SK-N-SH treated with all-trans-retinoic acid at 6 μM for 48 hours (cell line): ENCODE data around the gene NKAIN4.

Experiments
- ATAC-seq: fragments of 200-7000 bp; cut with Tn5 transposase; 3 replicates; pipeline ENCODE4 v1.9.1; 2020; ENCODE audit warnings: mild to moderate bottlenecking, moderate library complexity
- BACH2 ChIP-seq: fragments of 250-450 bp; sonication (Bioruptor Pico); IDR thresholded peaks from 2 replicates; pipeline ENCODE4 v1.9.0; 2021; ENCODE audit warnings: mild to moderate bottlenecking, borderline replicate concordance
- CSDC2 ChIP-seq: fragments of 250-450 bp; sonication (Bioruptor Pico); IDR thresholded peaks from 2 replicates; pipeline ENCODE4 v1.5.0; 2020; ENCODE audit warnings: mild to moderate bottlenecking, moderate library complexity
- ESRRG ChIP-seq: fragments of 250-450 bp; sonication (Bioruptor Pico); IDR thresholded peaks from 2 replicates; pipeline ENCODE4 v1.6.1; 2021; ENCODE audit warnings: mild to moderate bottlenecking
- ISL1 ChIP-seq: fragments of 250-450 bp; sonication (Bioruptor Pico); IDR thresholded peaks from 2 replicates; pipeline ENCODE4 v2.1.2; 2022; ENCODE audit warnings: mild to moderate bottlenecking, moderate library complexity
- OSR1 ChIP-seq: fragments of 250-450 bp; sonication (Bioruptor Pico); IDR thresholded peaks from 2 replicates; pipeline ENCODE4 v1.8.0; 2022; ENCODE audit warnings: moderate library complexity, mild to moderate bottlenecking, inconsistent platforms
- PPARA ChIP-seq: fragments of 250-450 bp; sonication (Bioruptor Pico); IDR thresholded peaks from 2 replicates; pipeline ENCODE4 v1.5.0; 2020; ENCODE audit warnings: mild to moderate bottlenecking, borderline replicate concordance
- RARB ChIP-seq: fragments of 250-450 bp; sonication (Bioruptor Pico); IDR thresholded peaks from 2 replicates; pipeline ENCODE4 v1.8.0; 2021; ENCODE audit warnings: mild to moderate bottlenecking, moderate library complexity
- SNAI2 ChIP-seq: fragments of 250-450 bp; sonication (Bioruptor Pico); IDR thresholded peaks from 2 replicates; pipeline ENCODE4 v1.5.0; 2020; ENCODE audit warnings: mild to moderate bottlenecking, moderate library complexity
- TOX ChIP-seq: fragments of 250-450 bp; sonication (Bioruptor Pico); IDR thresholded peaks from 2 replicates; pipeline ENCODE4 v1.8.0; 2021; ENCODE audit warnings: mild to moderate bottlenecking, moderate library complexity, borderline replicate concordance
- ZC3H10 ChIP-seq: fragments of 250-450 bp; sonication (Bioruptor Pico); IDR thresholded peaks from 2 replicates; pipeline ENCODE4 v1.5.1; 2021; ENCODE audit warnings: mild to moderate bottlenecking, moderate library complexity
- ZFP3 ChIP-seq: fragments of 250-450 bp; sonication (Bioruptor Pico); IDR thresholded peaks from 2 replicates; pipeline ENCODE4 v1.5.0; 2020; ENCODE audit warnings: mild to moderate bottlenecking, moderate library complexity
- ZNF565 ChIP-seq: fragments of 450-650 bp; formaldehyde crosslinking; conservative IDR thresholded peaks from 2 replicates; pipeline ENCODE4 v1.5.0; 2020; ENCODE audit warnings: low read depth, mild to moderate bottlenecking, moderate library complexity
- ZNF8 ChIP-seq: fragments of 450-650 bp; formaldehyde crosslinking; IDR thresholded peaks from 2 replicates; pipeline ENCODE4 v1.5.0; 2020; ENCODE audit warnings: mild to moderate bottlenecking, moderate library complexity
- TF ChIP-seq, protein P1 (sequence below): fragments of 250-450 bp; sonication (Bioruptor Pico); IDR thresholded peaks from 2 replicates; pipeline ENCODE4 v1.5.0; 2020; ENCODE audit warnings: mild to moderate bottlenecking, moderate library complexity
- TF ChIP-seq, protein P2 (sequence below): fragments of 250-450 bp; sonication (Bioruptor Pico); IDR thresholded peaks from 2 replicates; pipeline ENCODE4 v1.5.1; 2021; ENCODE audit warnings: mild to moderate bottlenecking, moderate library complexity
- TF ChIP-seq, protein P3 (sequence below): fragments of 250-450 bp; sonication (Bioruptor Pico); IDR thresholded peaks from 2 replicates; pipeline ENCODE4 v1.8.0; 2021; ENCODE audit warnings: low read depth, mild to moderate bottlenecking, moderate library complexity, borderline replicate concordance
- TF ChIP-seq, protein P4 (sequence below): fragments of 250-450 bp; sonication (Bioruptor Pico); IDR thresholded peaks from 2 replicates; pipeline ENCODE4 v1.5.1; 2020; ENCODE audit warnings: low read depth, mild to moderate bottlenecking, moderate library complexity
- TF ChIP-seq, protein P5 (sequence below): fragments of 250-450 bp; sonication (Bioruptor Pico); IDR thresholded peaks from 2 replicates; pipeline ENCODE4 v1.8.0; 2020; ENCODE audit warnings: mild to moderate bottlenecking, moderate library complexity, borderline replicate concordance

NKAIN4 gene

DNA sequence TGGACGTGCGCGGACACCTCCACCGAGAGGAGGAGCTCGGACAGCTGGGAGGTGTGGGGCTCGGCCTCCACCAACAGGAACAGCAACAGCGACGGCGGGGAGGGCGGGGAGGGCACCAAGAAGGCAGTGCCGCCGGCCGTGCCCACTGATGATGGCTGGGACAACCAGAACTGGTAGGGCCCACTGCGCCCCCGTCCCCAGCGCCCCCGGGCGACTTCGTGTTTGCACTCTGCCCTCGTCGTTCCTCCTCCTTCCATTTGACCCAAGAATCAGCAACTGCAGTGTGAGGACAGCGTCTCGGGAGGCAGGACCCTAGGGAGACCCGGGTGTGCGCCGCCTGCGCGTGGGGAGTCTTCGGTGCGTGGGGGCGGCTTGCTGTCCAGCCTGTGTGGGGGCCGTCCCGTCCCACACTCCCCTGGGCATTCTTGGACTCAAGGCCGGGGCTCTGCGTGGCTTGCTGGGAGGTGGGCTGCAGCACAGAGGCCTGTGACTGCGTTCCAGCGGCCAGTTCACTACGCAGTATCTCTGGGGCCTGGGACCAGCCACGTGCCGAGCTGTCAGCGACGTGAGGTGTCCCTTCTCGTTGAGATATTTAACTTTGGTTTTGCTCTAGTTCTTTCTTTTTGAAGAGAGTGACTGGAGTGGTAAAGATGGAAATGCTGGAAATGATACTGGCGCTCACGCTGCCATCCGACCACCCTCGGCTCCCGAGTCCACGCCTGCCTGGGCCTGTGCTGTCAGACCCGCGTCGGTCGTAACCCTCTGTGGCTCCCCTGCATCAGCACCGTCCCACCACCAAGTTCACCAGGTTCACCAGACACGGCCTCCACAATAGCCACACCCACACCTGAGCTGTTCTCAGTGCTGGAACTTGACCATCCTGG lies 33.7 kb upstream of the NKAIN4 start:
- no peak for ATAC-seq
- TF ChIP-seq TOX (CRISPR knock-in tag) (no peak), SNAI2 (CRISPR knock-in tag) (no peak), ISL1 (no peak), PPARA (CRISPR knock-in tag) (no peak), OSR1 (CRISPR knock-in tag) (no peak), ZNF565 (CRISPR knock-in tag) (no peak), ZFP3 (CRISPR knock-in tag) (no peak), BACH2 (CRISPR knock-in tag) (no peak), ZC3H10 (no peak), CSDC2 (CRISPR knock-in tag) (no peak), ESRRG (CRISPR knock-in tag) (no peak), RARB (CRISPR knock-in tag) (no peak), ZNF8 (CRISPR knock-in tag) (no peak)
- TF ChIP-seq, protein P1, sequence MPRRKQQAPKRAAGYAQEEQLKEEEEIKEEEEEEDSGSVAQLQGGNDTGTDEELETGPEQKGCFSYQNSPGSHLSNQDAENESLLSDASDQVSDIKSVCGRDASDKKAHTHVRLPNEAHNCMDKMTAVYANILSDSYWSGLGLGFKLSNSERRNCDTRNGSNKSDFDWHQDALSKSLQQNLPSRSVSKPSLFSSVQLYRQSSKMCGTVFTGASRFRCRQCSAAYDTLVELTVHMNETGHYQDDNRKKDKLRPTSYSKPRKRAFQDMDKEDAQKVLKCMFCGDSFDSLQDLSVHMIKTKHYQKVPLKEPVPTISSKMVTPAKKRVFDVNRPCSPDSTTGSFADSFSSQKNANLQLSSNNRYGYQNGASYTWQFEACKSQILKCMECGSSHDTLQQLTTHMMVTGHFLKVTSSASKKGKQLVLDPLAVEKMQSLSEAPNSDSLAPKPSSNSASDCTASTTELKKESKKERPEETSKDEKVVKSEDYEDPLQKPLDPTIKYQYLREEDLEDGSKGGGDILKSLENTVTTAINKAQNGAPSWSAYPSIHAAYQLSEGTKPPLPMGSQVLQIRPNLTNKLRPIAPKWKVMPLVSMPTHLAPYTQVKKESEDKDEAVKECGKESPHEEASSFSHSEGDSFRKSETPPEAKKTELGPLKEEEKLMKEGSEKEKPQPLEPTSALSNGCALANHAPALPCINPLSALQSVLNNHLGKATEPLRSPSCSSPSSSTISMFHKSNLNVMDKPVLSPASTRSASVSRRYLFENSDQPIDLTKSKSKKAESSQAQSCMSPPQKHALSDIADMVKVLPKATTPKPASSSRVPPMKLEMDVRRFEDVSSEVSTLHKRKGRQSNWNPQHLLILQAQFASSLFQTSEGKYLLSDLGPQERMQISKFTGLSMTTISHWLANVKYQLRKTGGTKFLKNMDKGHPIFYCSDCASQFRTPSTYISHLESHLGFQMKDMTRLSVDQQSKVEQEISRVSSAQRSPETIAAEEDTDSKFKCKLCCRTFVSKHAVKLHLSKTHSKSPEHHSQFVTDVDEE (CRISPR knock-in tag), result no peak
- TF ChIP-seq, protein P2, sequence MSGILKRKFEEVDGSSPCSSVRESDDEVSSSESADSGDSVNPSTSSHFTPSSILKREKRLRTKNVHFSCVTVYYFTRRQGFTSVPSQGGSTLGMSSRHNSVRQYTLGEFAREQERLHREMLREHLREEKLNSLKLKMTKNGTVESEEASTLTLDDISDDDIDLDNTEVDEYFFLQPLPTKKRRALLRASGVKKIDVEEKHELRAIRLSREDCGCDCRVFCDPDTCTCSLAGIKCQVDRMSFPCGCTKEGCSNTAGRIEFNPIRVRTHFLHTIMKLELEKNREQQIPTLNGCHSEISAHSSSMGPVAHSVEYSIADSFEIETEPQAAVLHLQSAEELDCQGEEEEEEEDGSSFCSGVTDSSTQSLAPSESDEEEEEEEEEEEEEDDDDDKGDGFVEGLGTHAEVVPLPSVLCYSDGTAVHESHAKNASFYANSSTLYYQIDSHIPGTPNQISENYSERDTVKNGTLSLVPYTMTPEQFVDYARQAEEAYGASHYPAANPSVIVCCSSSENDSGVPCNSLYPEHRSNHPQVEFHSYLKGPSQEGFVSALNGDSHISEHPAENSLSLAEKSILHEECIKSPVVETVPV (CRISPR knock-in tag), result no peak
- TF ChIP-seq, protein P3, sequence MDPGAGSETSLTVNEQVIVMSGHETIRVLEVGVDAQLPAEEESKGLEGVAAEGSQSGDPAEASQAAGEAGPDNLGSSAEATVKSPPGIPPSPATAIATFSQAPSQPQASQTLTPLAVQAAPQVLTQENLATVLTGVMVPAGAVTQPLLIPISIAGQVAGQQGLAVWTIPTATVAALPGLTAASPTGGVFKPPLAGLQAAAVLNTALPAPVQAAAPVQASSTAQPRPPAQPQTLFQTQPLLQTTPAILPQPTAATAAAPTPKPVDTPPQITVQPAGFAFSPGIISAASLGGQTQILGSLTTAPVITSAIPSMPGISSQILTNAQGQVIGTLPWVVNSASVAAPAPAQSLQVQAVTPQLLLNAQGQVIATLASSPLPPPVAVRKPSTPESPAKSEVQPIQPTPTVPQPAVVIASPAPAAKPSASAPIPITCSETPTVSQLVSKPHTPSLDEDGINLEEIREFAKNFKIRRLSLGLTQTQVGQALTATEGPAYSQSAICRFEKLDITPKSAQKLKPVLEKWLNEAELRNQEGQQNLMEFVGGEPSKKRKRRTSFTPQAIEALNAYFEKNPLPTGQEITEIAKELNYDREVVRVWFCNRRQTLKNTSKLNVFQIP (CRISPR knock-in tag), result no peak
- TF ChIP-seq, protein P4, sequence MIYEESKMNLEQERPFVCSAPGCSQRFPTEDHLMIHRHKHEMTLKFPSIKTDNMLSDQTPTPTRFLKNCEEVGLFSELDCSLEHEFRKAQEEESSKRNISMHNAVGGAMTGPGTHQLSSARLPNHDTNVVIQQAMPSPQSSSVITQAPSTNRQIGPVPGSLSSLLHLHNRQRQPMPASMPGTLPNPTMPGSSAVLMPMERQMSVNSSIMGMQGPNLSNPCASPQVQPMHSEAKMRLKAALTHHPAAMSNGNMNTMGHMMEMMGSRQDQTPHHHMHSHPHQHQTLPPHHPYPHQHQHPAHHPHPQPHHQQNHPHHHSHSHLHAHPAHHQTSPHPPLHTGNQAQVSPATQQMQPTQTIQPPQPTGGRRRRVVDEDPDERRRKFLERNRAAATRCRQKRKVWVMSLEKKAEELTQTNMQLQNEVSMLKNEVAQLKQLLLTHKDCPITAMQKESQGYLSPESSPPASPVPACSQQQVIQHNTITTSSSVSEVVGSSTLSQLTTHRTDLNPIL (CRISPR knock-in tag), result no peak
- TF ChIP-seq, protein P5, sequence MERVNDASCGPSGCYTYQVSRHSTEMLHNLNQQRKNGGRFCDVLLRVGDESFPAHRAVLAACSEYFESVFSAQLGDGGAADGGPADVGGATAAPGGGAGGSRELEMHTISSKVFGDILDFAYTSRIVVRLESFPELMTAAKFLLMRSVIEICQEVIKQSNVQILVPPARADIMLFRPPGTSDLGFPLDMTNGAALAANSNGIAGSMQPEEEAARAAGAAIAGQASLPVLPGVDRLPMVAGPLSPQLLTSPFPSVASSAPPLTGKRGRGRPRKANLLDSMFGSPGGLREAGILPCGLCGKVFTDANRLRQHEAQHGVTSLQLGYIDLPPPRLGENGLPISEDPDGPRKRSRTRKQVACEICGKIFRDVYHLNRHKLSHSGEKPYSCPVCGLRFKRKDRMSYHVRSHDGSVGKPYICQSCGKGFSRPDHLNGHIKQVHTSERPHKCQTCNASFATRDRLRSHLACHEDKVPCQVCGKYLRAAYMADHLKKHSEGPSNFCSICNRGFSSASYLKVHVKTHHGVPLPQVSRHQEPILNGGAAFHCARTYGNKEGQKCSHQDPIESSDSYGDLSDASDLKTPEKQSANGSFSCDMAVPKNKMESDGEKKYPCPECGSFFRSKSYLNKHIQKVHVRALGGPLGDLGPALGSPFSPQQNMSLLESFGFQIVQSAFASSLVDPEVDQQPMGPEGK, result no peak
- TF ChIP-seq, all 23 proteins: peak for 0

DNA sequence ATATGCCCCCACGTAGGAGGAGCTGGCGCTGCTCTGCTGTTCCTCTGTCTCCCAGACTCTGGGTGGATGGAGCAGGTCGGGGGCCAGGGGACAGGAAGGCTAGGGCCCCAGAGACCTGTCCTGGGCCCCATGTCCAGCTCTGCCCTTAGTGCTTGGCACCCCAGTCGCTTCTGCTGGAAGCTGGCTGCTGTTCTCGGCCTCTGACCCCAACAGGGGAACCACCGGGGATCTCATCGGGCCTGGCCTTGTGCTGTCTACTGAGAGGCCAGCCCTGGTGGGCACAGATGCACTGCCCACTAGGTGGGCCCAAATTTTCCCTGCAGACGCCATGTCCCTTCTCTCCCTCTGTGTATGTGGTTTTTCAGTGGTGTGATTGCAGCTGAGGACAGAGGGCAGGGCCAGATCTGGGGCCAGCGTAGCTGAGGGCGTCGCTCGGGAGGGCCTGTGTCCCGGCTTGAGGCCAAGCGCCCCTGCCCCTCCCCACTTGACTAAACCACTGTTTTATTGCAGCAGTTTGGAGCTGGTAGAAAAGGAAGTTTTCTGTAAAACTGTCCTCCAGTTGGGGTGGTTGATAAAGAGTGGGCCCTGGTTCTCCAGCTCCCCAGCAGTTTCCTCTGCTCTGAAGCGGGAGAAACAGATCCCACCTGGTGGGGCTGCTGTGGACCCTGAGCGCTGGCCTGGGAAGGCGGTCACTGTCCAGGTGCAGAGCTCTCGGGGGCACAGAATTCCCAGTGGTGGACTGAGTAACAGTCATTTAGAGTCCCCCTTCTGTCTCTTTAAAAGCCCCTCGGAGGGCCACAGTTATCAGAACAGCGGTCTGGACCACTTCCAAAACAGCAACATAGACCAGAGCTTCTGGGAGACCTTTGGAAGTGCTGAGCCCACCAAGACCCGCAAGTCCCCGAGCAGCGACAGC lies 32.8 kb upstream of the NKAIN4 start:
- no peak for ATAC-seq
- TF ChIP-seq ZNF8 (CRISPR knock-in tag), result no peak
- TF ChIP-seq, protein P5, result no peak
- no peak for TF ChIP-seq ISL1
- no peak for TF ChIP-seq PPARA (CRISPR knock-in tag)
- no peak for TF ChIP-seq SNAI2 (CRISPR knock-in tag)
- TF ChIP-seq, protein P3 (CRISPR knock-in tag), result no peak
- TF ChIP-seq ZNF565 (CRISPR knock-in tag), result no peak
- no peak for TF ChIP-seq CSDC2 (CRISPR knock-in tag)
